GM19099 (cell line): ENCODE data around the gene DIO1.
A peak's percentile ranks its signal among the peaks of the same experiment; 100 is the strongest.

ENCODE experiments used
- POLR2A ChIP-seq: IDR thresholded peaks from 3 replicates; pipeline ENCODE4 v1.6.1; 2011; ENCODE audit warnings: low read depth; ENCODE audit not compliant: insufficient read length; ENCODE audit errors: extremely low read depth

DIO1 gene

GRCh38 chr1:53893999-53894636, at the start of gene DIO1:
TSS of gene DIO1 (plus strand) at chr1:53894187. CDS start at chr1:53894211, 24 bp downstream.
- no peak for TF ChIP-seq POLR2A

- no peak for TF ChIP-seq POLR2A
Observed at GRCh38 chr1:53847980-53848379, 46.0 kb upstream of the DIO1 start.

- TF ChIP-seq POLR2A, result no peak
Observed at GRCh38 chr1:53850082-53850673, 43.8 kb upstream of the DIO1 start.

- TF ChIP-seq POLR2A, result no peak
Observed at GRCh38 chr1:53851571-53852285, 42.3 kb upstream of the DIO1 start.

GRCh38 chr1:53860967-53861411, 33.0 kb upstream of the DIO1 start:
- TF ChIP-seq POLR2A, result no peak

GRCh38 chr1:53862507-53862906, 31.5 kb upstream of the DIO1 start:
- no peak for TF ChIP-seq POLR2A

GRCh38 chr1:53868565-53868964, 25.4 kb upstream of the DIO1 start:
- no peak for TF ChIP-seq POLR2A

GRCh38 chr1:53869454-53870117, 24.4 kb upstream of the DIO1 start:
- no peak for TF ChIP-seq POLR2A

GRCh38 chr1:53871221-53871620, 22.8 kb upstream of the DIO1 start:
- no peak for TF ChIP-seq POLR2A

- no peak for TF ChIP-seq POLR2A
Observed at GRCh38 chr1:53871773-53872484, 22.1 kb upstream of the DIO1 start.

GRCh38 chr1:53878492-53879105, 15.4 kb upstream of the DIO1 start:
- TF ChIP-seq POLR2A, result no peak

- TF ChIP-seq POLR2A, result no peak
Observed at GRCh38 chr1:53888681-53889080, 5.3 kb upstream of the DIO1 start.

GRCh38 chr1:53889304-53890298, 4.4 kb upstream of the DIO1 start, which contains the start of gene YIPF1:
TSS of gene YIPF1 (minus strand) at chr1:53889797. CDS start at chr1:53888937, 860 bp downstream.
- TF ChIP-seq POLR2A, result peak; percentile 76

- no peak for TF ChIP-seq POLR2A
Observed at GRCh38 chr1:53890522-53890941, 3.5 kb upstream of the DIO1 start.

GRCh38 chr1:53891018-53891417, 3.0 kb upstream of the DIO1 start:
- TF ChIP-seq POLR2A, result no peak
